Spleen (tissue), 11 donors: ENCODE results near the gene CD81. TPM values are rescaled to one million over a fixed set of nuclear protein-coding genes. Genes with fewer than 3 reads are reported as not detected.

Experiments used
- DNase-seq: peaks from one replicate; pipeline ENCODE4 v3.0.0-alpha.2; 2020
- H3K27ac ChIP-seq, 8 donors: fragments of 200-600 bp; sonication (generic) in 7 of 8; 1 replicate in 4 of 8; 2 replicates in 4 of 8; pipeline versions ENCODE4 v1.5.0 to v1.8.0; 2016 to 2021; ENCODE audit warnings: inconsistent platforms in 4 of 8, mild to moderate bottlenecking in 4 of 8, moderate library complexity in 1 of 8
- H3K27me3 ChIP-seq, 7 donors: fragments of 200-600 bp; sonication (generic) in 6 of 7; replicated peaks in 1 of 7; 1 replicate in 4 of 7; 2 replicates in 3 of 7; pipeline versions ENCODE4 v1.5.0 to v1.8.0; 2016 to 2021; ENCODE audit warnings: inconsistent platforms in 3 of 7, mild to moderate bottlenecking in 1 of 7
- H3K36me3 ChIP-seq, 6 donors: fragments of 200-600 bp; sonication (generic) in 5 of 6; 1 replicate in 4 of 6; 2 replicates in 2 of 6; pipeline versions ENCODE4 v1.5.0 to v1.8.0; 2016 to 2021; ENCODE audit warnings: inconsistent platforms in 2 of 6
- H3K4me1 ChIP-seq, 6 donors: fragments of 200-600 bp; sonication (generic) in 5 of 6; 1 replicate in 3 of 6; 2 replicates in 3 of 6; pipeline versions ENCODE4 v1.5.0 to v1.8.0; 2016 to 2021; ENCODE audit warnings: inconsistent platforms in 3 of 6
- H3K4me3 ChIP-seq, 8 donors: fragments of 200-600 bp; sonication (generic) in 7 of 8; 1 replicate in 4 of 8; 2 replicates in 4 of 8; pipeline versions ENCODE4 v1.5.0 to v1.8.0; 2016 to 2021; ENCODE audit warnings: inconsistent platforms in 4 of 8, mild to moderate bottlenecking in 4 of 8, moderate library complexity in 2 of 8
- H3K9me3 ChIP-seq, 8 donors: fragments of 200-600 bp; sonication (generic) in 7 of 8; 1 replicate in 4 of 8; 2 replicates in 4 of 8; pipeline versions ENCODE4 v1.5.0 to v1.8.0; 2016 to 2021; ENCODE audit warnings: inconsistent platforms in 4 of 8
- POLR2A ChIP-seq, 3 donors: fragments of 450-650 bp; IDR thresholded peaks; one replicate each; pipeline ENCODE4 v1.5.1; 2017; ENCODE audit warnings: antibody characterized with exemption in 3 of 3, mild to moderate bottlenecking in 1 of 3
- POLR2AphosphoS5 ChIP-seq, 3 donors: sonication (generic); formaldehyde crosslinking; IDR thresholded peaks; one replicate each; pipeline ENCODE4 v1.5.1; 2017; ENCODE audit warnings: antibody characterized with exemption in 3 of 3
- WGBS, 5 donors: extraction: QIAGEN DNeasy Blood & Tissue Kit in 3 of 5; methylation state at CpG; one replicate each; pipeline versions ENCODE4 v1.1.5 to v1.1.7; 2013 to 2018; 5-methylcytosine and 5-hydroxymethylcytosine counted together
- intact Hi-C: fragments of 100-400 bp; cut with DNase I; formaldehyde crosslinking; loops from one replicate; pipeline ENCODE4 v1.15.0; 2023; ENCODE audit warnings: low total_unique reads
- polyA plus RNA-seq, 3 donors: library from polyadenylated mRNA; stranded (reverse); fragments of 200-250 nt; gene quantifications; one replicate each; pipeline ENCODE4 v1.2.1, GENCODE V29; 2013
- total RNA-seq, 7 donors: library from RNA; depleted of rRNA in 3 of 7; stranded (reverse); fragments of >200 nt in 3 of 7; fragmentation: NEBNext Ultra II Directional in 4 of 7; extraction: Animal tissue kit (Norgen Biotek cat#: 25700) in 4 of 7; gene quantifications; one replicate each; pipeline versions ENCODE4 v1.1.0 to v1.2.1, GENCODE V29; 2016 to 2021
- TF ChIP-seq, protein P1 (sequence below), 11 experiments: fragments of 200-600 bp in 7 of 11; fragments of 450-650 bp in 4 of 11; sonication (generic) in 4 of 11; IDR thresholded peaks in 8 of 11; conservative IDR thresholded peaks in 3 of 11; 1 replicate in 7 of 11; 2 replicates in 4 of 11; pipeline versions ENCODE4 v1.4.0 to v1.8.0; 2016 to 2021; ENCODE audit warnings: antibody characterized with exemption in 11 of 11, inconsistent platforms in 4 of 11, mild to moderate bottlenecking in 1 of 11
- donor health status: healthy with polysubstance abuse.
- donor health status: DM: no; HTN: no; CAD: no; lungs with moderate emphysema.
- donor health status: DM: no; HTN: no; CAD: no.
- donor health status: Bipolar disorder and iron deficiency.
- donor health status: healthy.
- donor health status: DM: no; HTN: no; CAD: no.
- donor health status: DM: yes; HTN: yes; CAD: no.

CD81 gene
- total and polyA plus RNA-seq, 10 donors: 191 to 594 (median 433) TPM

DNA sequence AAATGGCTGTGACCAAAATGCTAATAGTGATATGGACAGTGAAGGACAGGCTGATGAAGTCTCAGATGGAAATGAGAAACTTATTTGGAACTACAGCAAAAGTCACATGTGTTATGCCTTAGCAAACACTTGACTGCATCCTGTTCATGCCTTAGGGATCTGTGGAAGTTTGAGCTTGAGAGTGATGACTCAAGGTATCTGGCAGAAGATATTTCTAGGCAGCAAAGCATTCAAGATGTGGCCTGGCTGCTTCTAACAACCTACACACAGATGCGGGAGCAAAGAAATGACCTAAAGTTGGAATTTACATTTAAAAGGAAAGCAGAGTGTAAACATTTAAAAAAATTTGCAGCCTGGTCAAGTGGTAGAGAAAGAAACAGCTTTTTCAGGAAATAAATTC lies 28.1 kb upstream of the CD81 start:
- DNase-seq: no peak
- no peak overlapping the region for H3K4me3 ChIP-seq
- H3K4me1 ChIP-seq: no peaks in the 10 kb centered on the region
- H3K9me3 ChIP-seq: peaks cover 0 to 23% (median 16%) of the 10 kb centered on the region in 8 donors
- H3K27me3 ChIP-seq: no peaks in the 10 kb centered on the region
- intact Hi-C loops: no loop called here
- no peak overlapping the region for H3K27ac ChIP-seq
- H3K36me3 ChIP-seq: no peaks in the 10 kb centered on the region
- TF ChIP-seq POLR2A (IDR thresholded peaks at IDR 0.05): no peak
- TF ChIP-seq, protein P1, sequence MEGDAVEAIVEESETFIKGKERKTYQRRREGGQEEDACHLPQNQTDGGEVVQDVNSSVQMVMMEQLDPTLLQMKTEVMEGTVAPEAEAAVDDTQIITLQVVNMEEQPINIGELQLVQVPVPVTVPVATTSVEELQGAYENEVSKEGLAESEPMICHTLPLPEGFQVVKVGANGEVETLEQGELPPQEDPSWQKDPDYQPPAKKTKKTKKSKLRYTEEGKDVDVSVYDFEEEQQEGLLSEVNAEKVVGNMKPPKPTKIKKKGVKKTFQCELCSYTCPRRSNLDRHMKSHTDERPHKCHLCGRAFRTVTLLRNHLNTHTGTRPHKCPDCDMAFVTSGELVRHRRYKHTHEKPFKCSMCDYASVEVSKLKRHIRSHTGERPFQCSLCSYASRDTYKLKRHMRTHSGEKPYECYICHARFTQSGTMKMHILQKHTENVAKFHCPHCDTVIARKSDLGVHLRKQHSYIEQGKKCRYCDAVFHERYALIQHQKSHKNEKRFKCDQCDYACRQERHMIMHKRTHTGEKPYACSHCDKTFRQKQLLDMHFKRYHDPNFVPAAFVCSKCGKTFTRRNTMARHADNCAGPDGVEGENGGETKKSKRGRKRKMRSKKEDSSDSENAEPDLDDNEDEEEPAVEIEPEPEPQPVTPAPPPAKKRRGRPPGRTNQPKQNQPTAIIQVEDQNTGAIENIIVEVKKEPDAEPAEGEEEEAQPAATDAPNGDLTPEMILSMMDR (IDR thresholded peaks at IDR 0.05 in 8 of 11, conservative IDR thresholded peaks at IDR 0.05 in 3 of 11): no peak
- no peak for TF ChIP-seq POLR2AphosphoS5 (IDR thresholded peaks at IDR 0.05)
- WGBS, 5 donors: 91 to 100% (median 96%) methylated on average over 1 of the region's 1 CpG

DNA sequence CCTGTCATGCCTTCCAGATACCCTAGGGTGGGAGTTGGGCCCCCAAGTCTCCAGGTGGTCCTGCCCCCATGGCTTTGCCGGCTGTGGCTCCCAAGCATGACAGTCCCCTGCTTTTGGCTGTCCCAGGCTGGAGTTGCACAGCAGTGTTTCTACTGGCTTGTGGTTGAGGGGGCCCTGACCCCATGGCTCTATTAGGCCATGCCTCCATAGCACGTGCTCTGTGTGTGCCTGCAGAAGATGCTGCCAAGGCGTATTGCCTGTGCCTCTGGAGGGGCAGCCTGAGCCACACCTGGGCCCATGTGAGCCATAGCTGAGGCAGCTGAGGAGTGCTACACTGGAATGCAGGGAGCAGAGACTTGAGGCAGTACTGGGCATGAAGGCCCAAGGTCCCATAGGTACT lies 25.4 kb upstream of the CD81 start:
- intact Hi-C loops: no loop called here

DNA sequence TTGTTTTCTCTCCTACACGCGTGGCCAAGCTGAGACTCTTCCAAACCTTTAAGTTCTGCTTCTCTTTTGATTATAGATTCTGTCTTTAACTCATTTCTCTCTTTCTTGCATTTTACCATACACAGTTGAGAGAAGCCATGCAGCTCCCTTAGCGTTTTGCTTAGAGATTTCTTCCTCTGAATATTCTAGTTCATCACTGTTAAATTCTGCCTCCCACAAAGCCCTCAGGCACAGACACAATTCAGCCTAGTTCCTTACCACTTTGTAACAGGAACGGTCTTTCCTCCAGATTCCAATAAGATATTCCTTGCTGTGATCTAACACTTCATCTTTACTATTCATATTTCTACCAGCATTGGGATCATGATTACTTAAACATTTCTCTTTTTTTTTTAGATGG lies 24.7 kb upstream of the CD81 start:
- WGBS, 5 donors: 88 to 93% (median 92%) methylated on average over 4 of the region's 4 CpGs
- H3K27ac ChIP-seq: no peak overlapping the region
- intact Hi-C loops: no loop called here
- H3K4me1 ChIP-seq: no peaks in the 10 kb centered on the region
- H3K36me3 ChIP-seq: no peaks in the 10 kb centered on the region
- H3K27me3 ChIP-seq: no peaks in the 10 kb centered on the region
- no peak overlapping the region for H3K4me3 ChIP-seq
- no peak for DNase-seq
- TF ChIP-seq, protein P1 (IDR thresholded peaks at IDR 0.05 in 8 of 11, conservative IDR thresholded peaks at IDR 0.05 in 3 of 11): no peak
- TF ChIP-seq POLR2AphosphoS5 (IDR thresholded peaks at IDR 0.05) (no peak), POLR2A (IDR thresholded peaks at IDR 0.05) (no peak)
- peaks cover 0 to 23% (median 15%) of the 10 kb centered on the region in 8 donors for H3K9me3 ChIP-seq

More for the DNA sequence above, 25.4 kb upstream of the CD81 start:
- Histone ChIP-seq H3K27me3 (no peaks in the 10 kb centered on the region), H3K4me3 (no peak overlapping the region), H3K36me3 (no peaks in the 10 kb centered on the region), H3K27ac (no peak overlapping the region), H3K4me1 (no peaks in the 10 kb centered on the region), H3K9me3 (peaks cover 0 to 23% (median 15%) of the 10 kb centered on the region in 8 donors)
- WGBS, 5 donors: 76 to 90% (median 85%) methylated on average over 1 to 3 of the region's 3 CpGs
- DNase-seq: no peak
- TF ChIP-seq POLR2AphosphoS5 (IDR thresholded peaks at IDR 0.05) (no peak), POLR2A (IDR thresholded peaks at IDR 0.05) (no peak)
- TF ChIP-seq, protein P1 (IDR thresholded peaks at IDR 0.05 in 8 of 11, conservative IDR thresholded peaks at IDR 0.05 in 3 of 11): no peak

DNA sequence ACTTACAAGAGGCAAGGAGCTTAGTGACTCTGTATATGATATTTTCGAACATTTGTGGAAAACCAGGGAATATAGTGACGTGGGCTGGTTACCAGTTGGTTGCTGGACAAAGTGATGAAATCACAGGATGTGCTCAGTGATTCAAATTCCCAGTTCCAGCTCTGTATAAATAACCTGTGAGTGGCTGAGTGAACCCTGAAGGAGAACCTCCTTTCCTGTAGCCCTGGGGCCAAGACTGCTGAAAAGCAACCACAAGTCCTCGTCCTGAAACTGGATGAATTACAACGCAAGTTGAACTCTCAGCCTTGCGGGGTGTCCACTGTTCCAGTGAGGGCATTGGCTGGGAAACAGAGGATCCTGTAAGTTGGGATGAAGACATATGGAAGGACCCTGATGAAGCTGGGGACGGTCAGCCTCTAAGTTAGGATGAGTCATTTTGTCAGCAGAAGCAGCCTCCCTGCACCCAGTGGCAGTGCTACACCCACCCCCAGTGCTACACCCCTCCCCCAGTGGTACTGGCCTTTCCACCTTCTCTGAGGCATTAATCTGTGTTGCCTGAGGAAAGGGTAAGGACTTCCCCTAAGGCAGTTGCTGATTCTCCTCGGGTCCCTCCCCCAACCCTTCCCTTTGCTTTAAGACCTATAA lies 22.0 kb upstream of the CD81 start:
- 63 to 76% (median 72%) methylated on average over 6 to 7 of the region's 7 CpGs for WGBS, 5 donors

More for the DNA sequence above, 22.0 kb upstream of the CD81 start:
- H3K9me3 ChIP-seq: peaks cover 0 to 4% (median 0%) of the 10 kb centered on the region in 8 donors
- no peaks in the 10 kb centered on the region for H3K36me3 ChIP-seq
- DNase-seq: no peak
- intact Hi-C loops: no loop called here
- H3K4me1 ChIP-seq: no peaks in the 10 kb centered on the region
- no peaks in the 10 kb centered on the region for H3K27me3 ChIP-seq
- TF ChIP-seq POLR2A (IDR thresholded peaks at IDR 0.05) (no peak), POLR2AphosphoS5 (IDR thresholded peaks at IDR 0.05) (no peak)
- TF ChIP-seq, protein P1 (IDR thresholded peaks at IDR 0.05 in 8 of 11, conservative IDR thresholded peaks at IDR 0.05 in 3 of 11): no peak
- H3K27ac ChIP-seq: no peak overlapping the region
- no peak overlapping the region for H3K4me3 ChIP-seq
